Measurements from ENCODE around the gene SPATA13.

The SPATA13 gene

DNA sequence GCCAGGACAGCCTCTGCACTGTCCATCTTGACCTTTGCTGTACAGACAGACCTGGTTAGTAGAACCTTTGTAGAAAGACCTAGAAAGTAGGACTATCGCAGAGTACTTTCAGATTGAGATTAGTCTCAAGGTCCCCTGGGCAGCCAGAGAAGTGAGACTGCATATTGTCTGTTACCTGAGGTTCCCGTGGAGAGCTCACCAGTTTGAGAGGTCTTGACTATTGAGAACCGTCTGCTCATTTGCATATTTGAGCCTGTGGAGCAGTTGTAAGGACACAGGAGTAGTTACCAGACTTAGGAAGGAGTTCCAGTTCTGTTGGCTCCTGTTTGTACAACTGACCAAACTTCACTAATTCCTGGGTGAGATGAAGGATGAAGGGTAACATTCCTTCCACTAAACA is 66.2 kb downstream of the SPATA13 start:
- no peak overlapping the region for H3K27ac ChIP-seq
- TF ChIP-seq, protein P1, sequence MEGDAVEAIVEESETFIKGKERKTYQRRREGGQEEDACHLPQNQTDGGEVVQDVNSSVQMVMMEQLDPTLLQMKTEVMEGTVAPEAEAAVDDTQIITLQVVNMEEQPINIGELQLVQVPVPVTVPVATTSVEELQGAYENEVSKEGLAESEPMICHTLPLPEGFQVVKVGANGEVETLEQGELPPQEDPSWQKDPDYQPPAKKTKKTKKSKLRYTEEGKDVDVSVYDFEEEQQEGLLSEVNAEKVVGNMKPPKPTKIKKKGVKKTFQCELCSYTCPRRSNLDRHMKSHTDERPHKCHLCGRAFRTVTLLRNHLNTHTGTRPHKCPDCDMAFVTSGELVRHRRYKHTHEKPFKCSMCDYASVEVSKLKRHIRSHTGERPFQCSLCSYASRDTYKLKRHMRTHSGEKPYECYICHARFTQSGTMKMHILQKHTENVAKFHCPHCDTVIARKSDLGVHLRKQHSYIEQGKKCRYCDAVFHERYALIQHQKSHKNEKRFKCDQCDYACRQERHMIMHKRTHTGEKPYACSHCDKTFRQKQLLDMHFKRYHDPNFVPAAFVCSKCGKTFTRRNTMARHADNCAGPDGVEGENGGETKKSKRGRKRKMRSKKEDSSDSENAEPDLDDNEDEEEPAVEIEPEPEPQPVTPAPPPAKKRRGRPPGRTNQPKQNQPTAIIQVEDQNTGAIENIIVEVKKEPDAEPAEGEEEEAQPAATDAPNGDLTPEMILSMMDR (conservative IDR thresholded peaks at IDR 0.05), result no peak

DNA sequence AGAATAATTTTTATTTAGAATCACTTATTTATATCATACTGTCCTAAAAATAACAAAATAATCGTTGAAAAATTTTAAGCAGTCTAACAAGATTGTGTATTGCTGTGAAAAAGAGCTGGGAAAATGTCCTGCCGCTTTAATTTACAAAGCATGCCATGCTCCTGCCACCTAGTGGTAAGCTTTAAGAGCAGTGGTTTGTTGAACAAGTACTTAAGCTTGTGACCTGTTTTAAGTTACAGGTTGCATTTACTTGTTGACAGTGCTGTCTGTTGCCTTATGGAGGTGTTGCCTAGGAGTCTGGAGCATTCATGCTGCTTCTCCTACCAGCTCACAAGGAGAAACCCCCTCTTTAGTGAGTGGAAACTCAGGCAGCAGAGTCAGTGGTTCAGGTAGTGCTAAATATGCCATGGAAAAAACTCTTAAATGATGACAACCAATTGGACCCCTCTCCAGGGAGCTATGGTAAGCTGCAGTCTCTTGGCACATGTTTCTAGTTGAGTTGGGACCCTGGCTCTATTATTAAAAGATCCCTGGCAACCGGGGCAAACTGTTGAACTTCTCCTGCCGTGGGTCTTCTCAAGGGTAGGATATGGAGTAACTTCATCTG is 68.4 kb downstream of the SPATA13 start:
- no peak overlapping the region for H3K27ac ChIP-seq
- TF ChIP-seq, protein P1 (conservative IDR thresholded peaks at IDR 0.05), result peak; percentile 92

DNA sequence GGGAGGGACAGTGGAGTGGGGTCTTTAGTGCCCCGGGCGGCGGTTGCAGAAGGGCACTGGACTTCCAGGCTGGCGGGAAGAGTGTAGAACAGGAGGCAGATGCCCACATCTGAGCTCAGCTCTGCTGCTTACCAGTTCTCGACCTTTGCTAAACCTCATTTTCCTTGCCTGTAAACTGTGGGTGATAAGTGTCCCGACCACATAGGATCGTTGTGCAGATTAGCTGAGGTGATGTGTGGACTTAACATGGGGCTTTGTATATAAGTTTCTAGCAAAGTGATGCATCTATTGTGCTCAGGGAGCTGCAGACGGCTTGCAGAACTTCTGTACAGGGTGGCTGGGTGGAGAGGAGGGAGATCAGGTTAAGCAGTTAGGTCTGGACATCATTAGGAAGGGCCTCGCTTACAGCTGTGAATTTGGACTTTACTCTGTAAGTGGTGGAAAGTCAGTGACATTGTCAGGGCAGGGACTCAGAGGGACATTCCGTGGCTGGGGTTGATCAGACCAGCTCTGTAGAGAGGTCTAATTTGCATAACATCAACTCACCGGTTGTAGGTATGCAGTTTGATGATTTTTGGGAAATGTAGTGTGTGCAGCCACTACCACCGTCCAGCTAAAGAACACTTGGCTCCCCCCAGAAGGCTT is 70.0 kb downstream of the SPATA13 start:
- no peak overlapping the region for H3K27ac ChIP-seq
- TF ChIP-seq, protein P1 (conservative IDR thresholded peaks at IDR 0.05), result no peak

DNA sequence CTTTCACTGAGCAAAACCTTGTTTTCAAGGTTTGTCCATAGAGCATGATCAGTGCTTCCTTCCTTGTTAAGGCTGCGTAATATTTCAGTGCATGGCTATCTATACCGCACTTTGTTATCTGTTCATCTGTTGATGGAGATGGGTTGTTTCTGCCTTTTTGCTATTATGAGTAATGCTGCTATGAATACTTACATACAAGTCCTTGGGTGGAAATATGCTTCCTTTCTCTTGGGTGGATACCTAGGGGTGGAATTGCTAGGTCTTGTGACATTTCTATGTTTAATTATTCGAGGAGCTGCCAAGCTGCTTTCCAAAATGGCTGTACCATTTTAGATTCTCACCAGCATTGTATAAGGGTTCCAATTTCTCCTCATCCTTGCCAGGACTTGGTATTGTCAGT is 70.9 kb downstream of the SPATA13 start:
- TF ChIP-seq, protein P1 (conservative IDR thresholded peaks at IDR 0.05), result no peak

DNA sequence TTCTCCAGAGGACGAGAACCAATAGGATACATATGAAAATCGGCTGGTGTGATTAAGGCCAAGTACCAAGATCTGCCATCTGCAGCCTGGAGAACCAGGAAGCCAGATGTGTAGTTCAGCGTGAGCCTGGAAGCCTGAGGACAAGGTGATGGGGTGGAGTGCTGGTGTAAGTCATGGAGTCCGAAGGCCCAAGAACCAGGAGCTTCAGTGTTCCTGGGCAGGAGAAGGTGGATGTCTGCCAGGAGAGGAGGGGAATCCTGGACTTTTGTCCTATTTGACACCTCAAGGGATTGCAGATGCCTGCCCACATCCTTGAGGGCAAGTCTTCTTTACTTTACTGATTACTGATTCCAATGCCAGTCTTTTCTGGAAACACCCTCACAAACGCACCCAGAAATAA is 71.5 kb downstream of the SPATA13 start:
- peak overlapping the region; percentile 7; the same call in 1 of the 2 replicates for H3K27ac ChIP-seq
- TF ChIP-seq, protein P1 (conservative IDR thresholded peaks at IDR 0.05), result no peak

More for the DNA sequence above, 70.9 kb downstream of the SPATA13 start:
- H3K27ac ChIP-seq, result no peak overlapping the region

DNA sequence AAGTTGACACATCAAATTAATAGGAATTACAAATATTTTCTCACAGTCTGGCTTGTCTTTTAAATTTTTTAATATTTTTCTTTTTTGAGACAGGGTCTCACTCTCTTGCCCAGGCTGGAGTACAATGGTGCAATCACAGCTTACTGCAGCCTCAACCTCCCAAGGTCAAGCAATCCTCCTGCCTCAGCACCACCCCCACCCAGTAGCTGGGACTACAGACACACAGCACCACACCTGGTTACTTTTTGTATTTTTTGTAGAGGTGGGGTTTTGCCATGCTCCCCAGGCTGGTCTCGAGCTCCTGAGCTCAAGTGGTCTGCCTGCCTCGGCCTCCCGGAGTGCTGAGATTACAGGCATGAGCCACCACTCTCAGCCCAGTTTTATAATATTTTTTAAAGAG is 72.0 kb downstream of the SPATA13 start:
- TF ChIP-seq, protein P1 (conservative IDR thresholded peaks at IDR 0.05), result no peak
- peak overlapping the region; percentile 7; the same call in 1 of the 2 replicates for H3K27ac ChIP-seq

DNA sequence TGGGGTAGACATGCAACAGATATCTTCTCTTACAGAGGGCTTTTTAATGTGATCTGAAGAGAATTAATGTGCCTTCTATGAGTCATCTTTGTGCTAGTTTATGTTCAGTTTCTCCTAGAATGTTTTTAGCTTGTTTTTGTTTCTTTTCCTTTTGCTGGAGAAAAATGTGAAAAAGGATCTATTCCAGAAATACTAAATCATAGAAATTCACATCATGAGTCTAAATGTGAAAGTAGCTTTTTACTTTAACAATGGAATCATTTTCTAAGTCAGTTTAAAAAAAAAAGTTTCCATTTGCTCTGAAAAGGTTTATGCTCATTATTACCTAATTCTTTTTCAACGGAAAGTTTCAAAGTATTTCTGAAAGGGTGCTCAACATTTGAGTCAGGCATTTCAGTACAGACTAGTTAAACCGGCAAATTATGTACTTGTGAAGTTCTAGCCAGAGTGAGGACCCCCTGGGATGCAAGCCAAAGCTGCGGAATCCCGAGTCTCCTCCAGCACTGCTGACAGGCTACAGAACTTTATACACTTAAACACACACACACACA is 72.9 kb downstream of the SPATA13 start:
- H3K27ac ChIP-seq, result no peak overlapping the region
- TF ChIP-seq, protein P1 (conservative IDR thresholded peaks at IDR 0.05), result no peak
